B cell (primary cell): ENCODE data around the gene NKX3-2. TPM values are rescaled to one million over a fixed set of nuclear protein-coding genes. Genes with fewer than 3 reads are reported as not detected.

Experiments used
- ATAC-seq: fragments of 200-7000 bp; cut with Tn5 transposase; one replicate; pipeline ENCODE4 v1.10.0; 2021; ENCODE audit warnings: low read depth, mild to moderate bottlenecking, moderate number of reproducible peaks, moderate library complexity
- CTCF ChIA-PET: fragments of 350-600 bp; sonication (Branson Sonifier 250); formaldehyde crosslinking; loops from one replicate; lab custom pipeline; 2021; ENCODE audit warnings: antibody characterized with exemption, inconsistent platforms; lab: Charles Lee
- POLR2A ChIA-PET: fragments of 350-600 bp; sonication (Branson Sonifier 250); formaldehyde crosslinking; loops from one replicate; lab custom pipeline; 2021; ENCODE audit warnings: antibody characterized with exemption; lab: Charles Lee
- DNase-seq: peaks from one replicate; pipeline ENCODE4 v3.0.0; 2013
- H2AFZ ChIP-seq: 2 replicates; pipeline ENCODE4 v1.6.1; 2012; ENCODE audit warnings: mild to moderate bottlenecking, low read depth, low read length; ENCODE audit not compliant: insufficient read depth, poor library complexity, severe bottlenecking
- H3K27ac ChIP-seq, 2 donors: 1 replicate in 1 of 2; 2 replicates in 1 of 2; pipeline ENCODE4 v1.5.1; 2012 to 2013; ENCODE audit warnings: low read length in 2 of 2, mild to moderate bottlenecking in 2 of 2, moderate library complexity in 1 of 2
- H3K27me3 ChIP-seq, 4 experiments: fragments of 200-600 bp in 1 of 4; sonication (generic) in 1 of 4; replicated peaks in 1 of 4; 1 replicate in 2 of 4; 2 replicates in 2 of 4; pipeline versions ENCODE4 v1.6.1 to v1.7.0; 2013 to 2016; ENCODE audit warnings: low read length in 3 of 4, mild to moderate bottlenecking in 2 of 4, mixed read lengths in 1 of 4, moderate library complexity in 1 of 4; ENCODE audit not compliant: insufficient read depth in 4 of 4, control insufficient read depth in 3 of 4; ENCODE audit errors: control extremely low read depth in 1 of 4
- H3K36me3 ChIP-seq, 2 experiments: replicated peaks in 1 of 2; 1 replicate in 1 of 2; 2 replicates in 1 of 2; pipeline versions ENCODE4 v1.6.1 to v1.7.1; 2013; ENCODE audit warnings: low read length in 1 of 2; ENCODE audit not compliant: insufficient read depth in 2 of 2, control insufficient read depth in 1 of 2; ENCODE audit errors: control extremely low read depth in 1 of 2, extremely low read depth in 1 of 2
- H3K4me1 ChIP-seq, 2 donors: fragments of 200-600 bp in 1 of 2; sonication (generic) in 1 of 2; 1 replicate in 1 of 2; 2 replicates in 1 of 2; pipeline versions ENCODE4 v1.5.1 to v1.6.1; 2013 to 2017; ENCODE audit warnings: low read length in 2 of 2; ENCODE audit not compliant: control insufficient read depth in 2 of 2, insufficient read depth in 2 of 2
- H3K4me2 ChIP-seq: replicated peaks from 2 replicates; pipeline ENCODE3; 2012; ENCODE audit warnings: mild to moderate bottlenecking, low read depth, low read length; ENCODE audit not compliant: poor library complexity, severe bottlenecking
- H3K4me3 ChIP-seq, 5 experiments: fragments of 200-600 bp in 1 of 5; sonication (generic) in 1 of 5; 1 replicate in 3 of 5; 2 replicates in 2 of 5; pipeline versions ENCODE4 v1.5.1 to v1.7.0; 2011 to 2016; ENCODE audit warnings: low read length in 4 of 5, mild to moderate bottlenecking in 4 of 5, low read depth in 2 of 5, control low read depth in 1 of 5, moderate library complexity in 1 of 5; ENCODE audit not compliant: insufficient read depth in 1 of 5; ENCODE audit errors: control extremely low read depth in 1 of 5, extremely low read depth in 1 of 5
- H3K79me2 ChIP-seq: fragments of 200-600 bp; sonication (generic); one replicate; pipeline ENCODE4 v1.6.0; 2016; ENCODE audit warnings: low read length; ENCODE audit not compliant: control insufficient read depth, insufficient read depth
- H3K9ac ChIP-seq: fragments of 200-600 bp; sonication (generic); 2 replicates; pipeline ENCODE4 v1.6.1; 2017; ENCODE audit warnings: mild to moderate bottlenecking, low read length, moderate library complexity
- H3K9me3 ChIP-seq, 3 donors: one replicate each; pipeline versions ENCODE4 v1.6.1 to v1.7.1; 2013; ENCODE audit warnings: low read length in 2 of 3; ENCODE audit not compliant: control insufficient read depth in 2 of 3, insufficient read depth in 1 of 3; ENCODE audit errors: control extremely low read depth in 1 of 3
- H4K20me1 ChIP-seq: 2 replicates; pipeline ENCODE4 v1.6.0; 2012; ENCODE audit warnings: mild to moderate bottlenecking, low read length; ENCODE audit not compliant: insufficient read depth, control insufficient read depth, poor library complexity, severe bottlenecking
- H3K27ac Mint-ChIP-seq: one replicate; pipeline ENCODE4 v1.8.0; 2021; ENCODE audit warnings: mixed read lengths
- H3K27me3 Mint-ChIP-seq: one replicate; pipeline ENCODE4 v1.8.0; 2021; ENCODE audit warnings: mixed read lengths
- H3K4me1 Mint-ChIP-seq: one replicate; pipeline ENCODE4 v1.8.0; 2021; ENCODE audit warnings: mixed read lengths
- H3K4me3 Mint-ChIP-seq: one replicate; pipeline ENCODE4 v1.8.0; 2021; ENCODE audit warnings: mixed read lengths
- H3K9me3 Mint-ChIP-seq: one replicate; pipeline ENCODE4 v1.8.0; 2022; ENCODE audit warnings: mixed read lengths; ENCODE audit not compliant: insufficient read depth
- EZH2 ChIP-seq: IDR thresholded peaks from 2 replicates; pipeline ENCODE4 v1.6.1; 2012; ENCODE audit warnings: borderline replicate concordance, low read depth, mild to moderate bottlenecking, moderate library complexity, low read length; ENCODE audit not compliant: insufficient read depth, poor library complexity, severe bottlenecking
- WGBS: methylation state at CpG from one replicate; pipeline ENCODE4 v1.1.5; 2013; ENCODE audit warnings: missing lambda C conversion rate; ENCODE audit not compliant: insufficient coverage; 5-methylcytosine and 5-hydroxymethylcytosine counted together
- intact Hi-C: fragments of 100-400 bp; cut with micrococcal nuclease; formaldehyde crosslinking; loops from one replicate; pipeline ENCODE4 v1.10.0; 2022
- polyA plus RNA-seq: library from polyadenylated mRNA; depleted of rRNA; stranded (reverse); fragments of >200 nt; gene quantifications from 2 replicates; pipeline ENCODE4 v1.2.3, GENCODE V29; 2012
- total RNA-seq, 2 donors: library from RNA; stranded (reverse); fragments of 120-200 nt in 1 of 2; gene quantifications; 1 replicate in 1 of 2; 2 replicates in 1 of 2; pipeline versions ENCODE4 v1.2.3 to v1.2.4, GENCODE V29; 2013 to 2022
- TF ChIP-seq, protein P1 (sequence below): fragments of 200-600 bp; IDR thresholded peaks from one replicate; pipeline ENCODE4 v1.8.0; 2022; ENCODE audit warnings: antibody characterized with exemption, mild to moderate bottlenecking

NKX3-2 gene
- total and polyA plus RNA-seq, 2 donors (not counting 1 experiment from before 2014, with no cell fraction given): not detected

DNA sequence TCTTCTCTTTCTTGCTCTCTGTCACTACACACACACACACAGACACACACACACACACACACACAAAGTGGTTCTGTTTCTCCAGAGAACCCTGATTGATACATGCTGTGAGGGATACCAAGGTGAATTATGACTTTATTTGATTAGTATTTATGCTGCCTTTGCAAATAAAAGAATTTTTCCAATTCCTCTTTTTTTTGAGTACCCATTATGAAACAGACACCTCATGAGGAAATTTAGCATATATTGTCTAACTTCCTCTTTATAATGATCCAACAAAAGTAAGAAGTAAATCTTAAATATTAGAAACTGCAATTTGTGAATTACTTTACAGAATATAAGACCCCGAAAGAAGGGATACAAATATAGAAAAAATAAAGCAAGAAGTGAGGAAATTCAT is 45.8 kb downstream of the NKX3-2 start:
- POLR2A ChIA-PET: no interaction called here
- Histone ChIP-seq H3K9ac (no peak overlapping the region), H3K27me3 (peaks cover 0 to 28% (median 15%) of the 10 kb centered on the region in 4 experiments), H2AFZ (no peak overlapping the region), H3K79me2 (no peaks in the 10 kb centered on the region), H3K4me3 (no peak overlapping the region), H3K9me3 (peaks cover 0 to 5% (median 3%) of the 10 kb centered on the region in 3 donors), H3K27ac (no peak overlapping the region), H3K4me1 (no peaks in the 10 kb centered on the region), H4K20me1 (no peaks in the 10 kb centered on the region), H3K36me3 (no peaks in the 10 kb centered on the region), H3K4me2 (no peak overlapping the region)
- Mint-ChIP-seq H3K27ac (no peak overlapping the region), H3K9me3 (peaks cover 4% of the 10 kb centered on the region), H3K4me1 (no peaks in the 10 kb centered on the region), H3K4me3 (no peak overlapping the region), H3K27me3 (peaks cover 53% of the 10 kb centered on the region)
- intact Hi-C loops: loop anchor here (1.0 kb wide), 1 partner anchor 40 kb away; no protein-coding TSS in a partner anchor
- CTCF ChIA-PET: no interaction called here
- no peak for TF ChIP-seq EZH2
- DNase-seq (no peak), ATAC-seq (no peak)
- WGBS: no CpG with 5 or more reads among the region's 1 CpG

DNA sequence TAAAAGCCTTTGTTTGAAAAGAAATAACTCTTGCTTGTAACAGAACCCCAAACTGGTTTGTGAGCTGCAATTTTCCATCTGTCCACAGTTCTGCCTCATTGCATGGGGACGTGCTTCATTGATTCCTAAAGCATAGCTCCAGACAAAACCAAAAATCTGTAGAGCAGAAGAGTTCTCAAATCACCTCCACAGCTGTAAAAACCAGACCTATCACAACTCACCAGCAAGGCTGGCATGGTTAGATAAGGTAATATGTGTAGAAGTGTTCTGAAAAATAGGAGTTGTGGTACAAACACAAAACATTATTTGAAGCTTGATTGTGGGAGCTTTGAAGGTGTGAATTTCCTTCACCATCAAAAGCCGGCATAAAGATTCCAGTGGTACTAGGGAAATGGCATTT is 47.7 kb downstream of the NKX3-2 start:
- H3K27ac ChIP-seq: no peak overlapping the region
- TF ChIP-seq, protein P1, sequence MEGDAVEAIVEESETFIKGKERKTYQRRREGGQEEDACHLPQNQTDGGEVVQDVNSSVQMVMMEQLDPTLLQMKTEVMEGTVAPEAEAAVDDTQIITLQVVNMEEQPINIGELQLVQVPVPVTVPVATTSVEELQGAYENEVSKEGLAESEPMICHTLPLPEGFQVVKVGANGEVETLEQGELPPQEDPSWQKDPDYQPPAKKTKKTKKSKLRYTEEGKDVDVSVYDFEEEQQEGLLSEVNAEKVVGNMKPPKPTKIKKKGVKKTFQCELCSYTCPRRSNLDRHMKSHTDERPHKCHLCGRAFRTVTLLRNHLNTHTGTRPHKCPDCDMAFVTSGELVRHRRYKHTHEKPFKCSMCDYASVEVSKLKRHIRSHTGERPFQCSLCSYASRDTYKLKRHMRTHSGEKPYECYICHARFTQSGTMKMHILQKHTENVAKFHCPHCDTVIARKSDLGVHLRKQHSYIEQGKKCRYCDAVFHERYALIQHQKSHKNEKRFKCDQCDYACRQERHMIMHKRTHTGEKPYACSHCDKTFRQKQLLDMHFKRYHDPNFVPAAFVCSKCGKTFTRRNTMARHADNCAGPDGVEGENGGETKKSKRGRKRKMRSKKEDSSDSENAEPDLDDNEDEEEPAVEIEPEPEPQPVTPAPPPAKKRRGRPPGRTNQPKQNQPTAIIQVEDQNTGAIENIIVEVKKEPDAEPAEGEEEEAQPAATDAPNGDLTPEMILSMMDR: no peak
- no peak for TF ChIP-seq EZH2
- no peaks in the 10 kb centered on the region for H3K79me2 ChIP-seq
- ChIA-PET CTCF (interaction anchor here (0.9 kb wide), 1 partner anchor 22 kb away, joined by 3 read pairs; no protein-coding TSS in a partner anchor), POLR2A (no interaction called here)
- H3K9ac ChIP-seq: no peak overlapping the region
- peaks cover 0 to 28% (median 14%) of the 10 kb centered on the region in 4 experiments for H3K27me3 ChIP-seq
- WGBS: 63% methylated on average over 1 of the region's 2 CpGs
- H4K20me1 ChIP-seq: no peaks in the 10 kb centered on the region
- H3K4me1 Mint-ChIP-seq: no peaks in the 10 kb centered on the region
- no peak overlapping the region for H3K27ac Mint-ChIP-seq
- H3K4me3 Mint-ChIP-seq: no peak overlapping the region
- peaks cover 57% of the 10 kb centered on the region for H3K27me3 Mint-ChIP-seq
- ATAC-seq (no peak), DNase-seq (no peak)
- peaks cover 0 to 5% (median 3%) of the 10 kb centered on the region in 3 donors for H3K9me3 ChIP-seq
- H3K36me3 ChIP-seq: no peaks in the 10 kb centered on the region
- peaks cover 4% of the 10 kb centered on the region for H3K9me3 Mint-ChIP-seq
- no peak overlapping the region for H3K4me2 ChIP-seq
- no peak overlapping the region for H2AFZ ChIP-seq
- H3K4me1 ChIP-seq: no peaks in the 10 kb centered on the region
- intact Hi-C loops: no loop called here
- no peak overlapping the region for H3K4me3 ChIP-seq
